ENCODE results near the gene RNF186. TPM values are rescaled to one million over a fixed set of nuclear protein-coding genes. Genes with fewer than 3 reads are reported as not detected.
A peak's percentile ranks its signal among the peaks of the same experiment; 100 is the strongest.
"Not testable (repeated sequence)": the region's sequence is repeated elsewhere in the genome, so short reads cannot be mapped to it uniquely, and the experiment has no call there.

Gene RNF186
- polyA plus RNA-seq, 5 donors = 0.09 to 0.19 (median 0.14) TPM; not detected in 2

DNA sequence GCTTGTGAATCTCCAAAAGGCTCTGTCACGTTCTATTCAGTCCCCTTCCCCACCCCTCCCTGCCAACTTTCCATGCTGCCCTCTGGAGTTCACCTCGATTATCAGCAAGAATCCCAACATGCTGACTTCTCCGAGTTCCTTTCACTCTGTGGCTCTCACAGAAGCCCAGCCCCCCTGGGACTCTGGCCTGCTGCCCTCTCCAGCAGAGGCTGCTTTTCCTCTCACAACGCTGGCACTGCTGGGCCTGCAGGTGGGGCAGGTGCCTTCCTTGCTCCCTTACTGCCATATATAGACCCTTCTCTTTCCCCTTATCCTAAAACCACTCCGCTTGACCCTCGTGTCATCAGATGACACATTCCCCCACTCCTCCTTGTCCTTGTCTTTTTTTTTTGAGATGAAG lies 10.2 kb upstream of the RNF186 start:
- no peak for DNase-seq

DNA sequence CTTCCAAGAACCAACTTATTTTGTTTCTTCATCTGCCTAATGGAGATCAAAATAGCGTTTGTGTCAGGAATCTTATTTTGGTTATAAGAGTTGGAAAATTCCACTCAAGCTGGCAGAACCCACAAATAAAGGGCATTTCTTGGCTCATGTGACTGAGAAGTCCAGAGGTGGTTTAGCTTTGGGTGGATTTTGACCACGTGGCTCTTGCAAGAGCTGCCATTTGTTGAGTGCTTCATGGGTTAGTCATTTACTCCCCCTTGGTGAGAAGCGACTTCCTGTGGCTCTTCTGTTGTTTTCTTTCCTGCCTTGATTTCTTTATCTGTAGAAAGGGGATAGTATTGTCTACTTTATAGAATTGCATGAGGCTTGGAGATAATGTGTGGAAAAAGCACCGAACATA lies 9.5 kb upstream of the RNF186 start:
- no peak for DNase-seq

DNA sequence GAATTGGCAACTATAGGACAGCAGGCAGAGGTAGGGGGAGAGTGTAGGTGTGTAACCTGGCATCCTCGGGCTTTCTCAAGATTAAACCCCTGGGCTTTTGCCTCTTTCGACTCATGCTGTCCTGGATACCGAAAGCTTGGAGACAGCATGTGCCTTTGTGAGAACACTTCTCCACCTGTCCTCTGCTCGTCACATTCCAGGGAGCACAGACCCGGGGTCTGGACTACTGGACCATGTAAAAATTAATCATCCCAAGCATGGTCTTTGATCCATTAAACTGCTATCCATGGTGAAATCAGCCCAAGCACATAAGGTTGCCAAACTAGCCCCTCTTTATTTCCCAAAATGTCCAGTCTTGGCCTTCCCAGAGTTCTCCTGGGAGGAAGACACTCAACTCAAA lies 9.0 kb upstream of the RNF186 start:
- DNase-seq = no peak

DNA sequence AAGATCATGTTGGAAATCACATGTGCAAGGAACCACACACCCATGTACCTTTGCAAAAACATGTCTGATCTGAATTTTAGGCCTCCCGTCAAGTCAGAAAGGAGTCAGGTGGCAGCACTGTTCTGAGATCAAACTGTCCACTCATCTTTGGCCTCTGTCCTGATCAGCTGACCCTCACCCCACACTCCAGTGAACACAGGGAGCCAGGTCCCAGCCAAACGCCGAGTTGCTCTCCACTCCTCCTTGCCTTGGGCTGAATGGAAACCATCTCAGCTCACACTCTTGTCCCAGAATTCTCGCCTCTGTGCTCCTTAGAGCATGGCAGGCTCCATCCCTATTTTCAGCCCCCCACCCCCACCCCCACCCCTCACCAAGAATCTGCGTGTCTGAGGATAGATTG lies 4.6 kb upstream of the RNF186 start:
- no peak for DNase-seq

DNA sequence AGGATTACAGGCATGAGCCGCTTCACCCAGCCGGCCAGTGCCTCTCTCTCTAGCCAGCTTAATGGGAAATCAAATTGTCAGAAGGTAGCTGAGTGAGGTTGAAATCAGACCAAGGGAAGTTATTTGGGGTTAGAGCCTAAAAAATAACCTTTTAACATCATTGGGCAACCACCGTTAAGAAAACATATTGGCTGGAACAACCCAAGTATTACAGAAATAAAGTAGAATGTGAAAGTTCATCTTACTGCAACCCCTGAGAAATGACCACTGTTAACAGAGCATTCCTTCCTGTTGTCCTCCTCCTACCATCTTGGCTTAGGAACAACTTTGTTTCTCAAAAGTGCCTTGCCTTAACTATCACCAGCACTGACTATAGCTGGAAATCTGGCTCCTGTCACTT lies 3.2 kb upstream of the RNF186 start:
- no peak for DNase-seq

DNA sequence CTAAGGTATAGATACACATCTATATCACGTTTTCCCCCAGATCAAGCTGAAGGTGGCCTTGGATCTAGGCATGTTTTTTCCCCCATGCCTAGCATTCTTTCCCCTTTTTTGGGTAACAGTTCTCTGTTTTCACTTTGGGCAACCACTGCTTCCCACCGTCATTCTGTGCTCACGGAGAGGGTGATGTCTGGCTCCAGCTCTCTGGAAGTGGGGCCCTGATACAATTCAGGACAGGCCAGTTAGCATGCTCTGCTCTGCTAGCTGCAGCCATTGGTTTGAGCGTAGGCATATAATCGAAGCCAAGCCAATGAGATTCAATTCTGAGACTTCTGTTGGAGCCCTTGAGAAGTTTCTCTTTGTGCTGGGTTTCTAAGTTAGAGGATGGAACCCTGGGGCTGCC lies 2.1 kb upstream of the RNF186 start:
- no peak for DNase-seq

DNA sequence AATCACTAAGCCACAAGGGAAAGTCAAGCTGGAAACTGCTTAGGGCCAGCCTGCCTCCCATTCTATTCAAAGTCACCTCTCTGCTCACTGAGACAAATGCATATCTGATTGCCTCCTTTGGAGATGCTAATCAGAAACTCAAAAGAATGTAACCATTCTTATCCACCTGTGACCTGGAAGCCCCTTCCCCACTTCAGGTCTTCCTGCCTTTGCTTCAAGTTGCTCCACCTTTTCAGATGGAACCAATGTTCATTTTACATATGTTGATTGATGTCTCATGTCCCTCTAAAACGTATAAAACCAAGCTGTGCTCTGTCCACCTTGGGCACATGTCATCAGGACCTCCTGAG lies 1.6 kb upstream of the RNF186 start:
- not testable (repeated sequence) for DNase-seq

DNA sequence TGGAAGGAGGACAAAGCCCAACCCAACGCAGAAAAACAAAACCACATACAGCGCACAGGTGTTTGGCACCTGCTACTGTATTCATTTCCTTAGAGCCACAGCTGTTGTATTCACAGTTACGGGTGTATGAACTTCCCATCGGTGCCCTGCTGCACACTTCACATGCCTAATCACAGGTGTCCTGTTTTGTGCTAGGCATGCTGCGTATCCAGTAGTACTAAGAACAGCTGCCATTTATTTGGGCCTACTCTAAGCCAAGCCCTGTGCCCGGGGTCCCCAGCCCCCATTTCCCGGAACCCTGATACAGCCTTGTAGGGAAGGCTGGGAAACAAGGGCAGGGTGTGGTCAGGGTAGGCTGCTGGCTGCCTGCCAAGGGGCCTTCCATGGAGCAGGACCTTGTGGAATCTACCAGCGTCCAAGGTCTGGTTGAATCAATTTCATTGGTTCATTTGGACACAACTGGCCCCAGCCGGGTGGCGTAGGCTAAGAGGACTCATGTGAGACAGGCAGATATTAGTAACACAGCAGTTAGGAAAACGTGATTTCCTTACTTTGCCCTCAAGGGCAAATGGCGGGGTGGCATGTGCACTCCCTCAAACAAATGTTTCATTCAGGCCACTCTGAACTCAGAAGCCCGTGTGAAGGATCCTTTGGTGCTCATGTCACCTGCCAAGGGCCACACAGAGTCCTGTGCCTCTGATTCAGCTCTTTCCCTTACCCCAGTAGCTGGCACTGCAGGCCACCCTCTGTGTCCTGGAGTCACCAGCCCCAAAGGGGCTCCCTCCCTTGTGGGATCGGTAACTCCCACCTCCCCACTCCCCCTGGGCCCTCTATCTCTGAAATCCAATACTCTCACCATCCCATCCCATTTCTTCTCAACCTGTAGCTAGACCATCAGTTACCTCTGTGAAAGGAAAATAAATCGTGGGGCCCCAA lies 986 bp upstream of the RNF186 start:
- DNase-seq = no peak

DNA sequence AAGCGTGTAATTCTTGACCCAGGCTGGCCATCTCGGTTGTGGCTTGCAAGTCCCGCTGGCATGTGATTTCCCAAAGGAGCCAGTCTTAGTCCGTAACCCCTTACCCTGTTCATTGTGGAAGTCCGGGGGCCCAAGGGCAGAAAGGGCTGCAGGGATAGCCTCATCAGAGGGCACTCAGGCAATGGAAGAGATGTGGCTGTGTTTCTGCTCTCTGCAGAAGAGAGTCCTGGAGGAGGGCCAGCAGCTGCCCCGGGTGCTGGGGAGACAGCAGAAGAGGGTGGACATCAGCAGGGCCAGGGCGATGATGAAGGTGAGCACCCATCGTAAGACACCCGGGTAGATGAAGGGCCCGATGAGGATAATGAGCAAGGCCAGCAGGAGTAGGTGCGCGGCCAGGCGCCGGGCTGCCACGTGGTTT lies 830 bp downstream of the RNF186 start:
- no peak for DNase-seq

DNA sequence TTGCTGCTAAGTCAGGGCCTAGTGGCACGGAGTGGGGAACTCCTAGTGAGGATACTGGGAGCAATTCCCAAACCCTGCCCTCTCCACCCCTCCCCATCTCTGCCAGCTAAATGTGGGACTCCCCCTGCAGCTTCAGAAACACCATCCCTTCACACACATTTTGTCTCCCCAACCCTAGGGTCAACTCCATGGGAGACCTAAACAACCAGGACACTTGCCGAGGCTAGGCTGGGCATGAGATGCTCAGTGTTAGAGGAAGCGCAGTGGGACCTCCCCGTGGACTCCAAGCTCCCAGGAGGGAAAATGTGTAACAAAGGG lies 1.5 kb downstream of the RNF186 start:
- DNase-seq = no peak

DNA sequence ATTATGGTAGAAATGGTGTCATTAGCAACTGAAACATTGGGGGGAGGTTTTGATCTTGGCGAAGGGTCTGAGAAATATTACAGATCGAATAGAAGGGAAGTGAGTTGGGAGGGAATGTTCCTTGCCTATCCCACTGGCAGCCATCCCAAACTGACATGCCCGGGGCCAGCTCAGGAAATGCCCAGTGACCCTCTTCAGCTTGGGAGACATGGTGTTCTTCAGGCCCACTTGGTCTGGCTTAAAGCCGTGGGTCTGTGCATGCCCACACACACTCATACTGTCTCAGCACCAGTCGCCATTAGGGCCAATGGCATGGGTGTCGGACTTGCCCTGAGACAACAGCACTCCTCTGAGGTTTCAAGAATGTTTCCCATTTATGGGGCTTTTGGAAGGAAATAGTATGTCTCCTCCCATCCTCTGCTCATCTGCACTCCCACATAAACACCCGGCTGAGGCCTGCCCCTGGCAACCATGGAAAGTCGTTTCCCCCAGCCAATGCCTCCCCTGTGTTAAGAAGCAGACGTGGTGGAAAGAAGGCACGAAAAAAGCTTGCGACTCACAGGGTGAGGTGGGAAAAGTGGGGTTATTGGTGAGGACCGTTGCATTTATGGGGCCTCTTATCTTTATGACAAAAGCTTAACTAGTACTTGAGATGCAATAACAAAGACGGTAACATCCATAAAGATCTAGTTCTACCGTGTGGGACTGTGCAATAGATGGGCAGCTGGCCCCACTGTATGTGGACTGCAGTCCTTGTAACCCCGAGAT lies 2.0 kb downstream of the RNF186 start:
- DNase-seq = no peak

DNA sequence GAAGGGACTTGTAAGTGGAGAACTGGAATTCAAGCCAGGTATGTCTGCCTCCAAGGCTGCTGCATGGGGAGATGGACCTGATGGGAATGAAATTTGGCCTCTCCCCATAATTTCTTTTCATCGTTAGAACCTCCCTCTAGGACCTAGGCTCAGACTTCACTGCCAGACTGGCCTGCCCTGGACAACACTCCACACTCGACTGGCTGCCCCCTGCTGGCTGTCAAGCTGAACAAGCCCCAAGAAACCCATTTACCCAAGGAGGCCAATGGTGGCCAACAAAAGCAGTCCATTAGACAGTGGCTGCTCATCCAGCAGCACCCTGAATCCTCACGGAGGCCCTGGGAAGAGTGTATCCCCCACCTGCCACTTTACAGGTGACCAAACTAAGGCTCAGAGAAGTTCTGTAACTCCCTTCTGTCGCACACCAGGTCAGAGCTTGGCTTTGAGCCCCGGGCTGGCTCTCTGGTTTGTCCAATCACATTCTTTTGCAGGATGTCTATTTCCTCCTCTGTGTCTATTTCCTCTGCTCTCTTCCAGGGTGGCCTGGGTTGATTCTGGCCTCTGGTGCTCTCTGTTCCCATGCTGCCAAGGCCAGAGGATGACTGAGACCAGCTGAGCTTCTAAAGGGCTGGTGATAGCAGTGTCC lies 3.8 kb downstream of the RNF186 start:
- DNase-seq = no peak

DNA sequence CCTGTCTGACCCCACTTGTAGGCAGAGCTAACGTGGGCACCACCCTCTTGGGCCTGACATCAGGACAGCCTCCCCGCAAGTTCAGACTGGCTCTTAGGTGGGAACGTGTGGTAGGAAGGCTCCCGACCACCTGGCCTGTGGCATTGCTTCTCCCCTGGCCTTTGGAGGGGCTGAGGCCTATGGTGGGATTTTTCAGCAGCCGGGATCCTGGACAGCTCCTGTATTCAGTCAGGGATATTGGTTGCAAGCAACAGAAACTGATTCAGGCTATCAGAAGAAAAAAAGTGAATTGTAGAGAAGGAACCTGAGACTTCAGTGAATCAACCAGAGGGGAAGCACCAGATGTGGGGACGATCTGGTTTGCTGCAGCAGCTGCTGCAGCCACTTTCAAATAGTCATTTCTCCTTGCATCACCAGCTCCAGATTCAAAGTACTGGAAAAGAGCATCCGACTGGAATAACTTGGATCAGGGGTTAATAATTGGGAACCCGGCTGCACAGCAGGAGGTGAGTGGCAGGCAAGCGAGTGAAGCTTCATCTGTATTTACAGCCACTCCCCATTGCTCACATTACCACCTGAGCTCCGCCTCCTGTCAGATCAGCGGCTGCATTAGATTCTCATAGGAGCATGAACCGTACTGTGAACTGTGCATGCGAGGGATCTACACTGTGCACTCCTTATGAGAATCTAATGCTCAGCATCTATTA lies 5.9 kb downstream of the RNF186 start:
- no peak for DNase-seq

DNA sequence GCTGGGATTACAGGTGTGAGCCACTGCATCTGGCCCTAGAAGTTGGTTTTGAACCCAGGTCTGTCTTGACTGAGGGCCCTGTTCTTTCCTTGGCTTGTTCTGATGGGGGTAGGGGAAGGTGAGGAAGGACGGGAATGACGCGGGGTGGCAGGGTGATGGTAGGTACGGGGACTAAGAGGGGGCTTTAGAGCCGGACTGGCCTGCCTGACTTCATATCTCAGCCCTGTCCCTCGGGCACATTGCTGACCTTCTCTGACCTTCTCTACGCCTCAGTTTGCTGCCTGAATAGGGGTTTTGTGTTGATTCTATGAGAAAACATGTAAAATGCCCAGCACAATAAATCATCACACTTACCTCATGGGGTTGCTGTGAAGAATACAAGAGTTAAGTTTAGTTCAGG lies 6.7 kb downstream of the RNF186 start:
- no peak for DNase-seq

DNA sequence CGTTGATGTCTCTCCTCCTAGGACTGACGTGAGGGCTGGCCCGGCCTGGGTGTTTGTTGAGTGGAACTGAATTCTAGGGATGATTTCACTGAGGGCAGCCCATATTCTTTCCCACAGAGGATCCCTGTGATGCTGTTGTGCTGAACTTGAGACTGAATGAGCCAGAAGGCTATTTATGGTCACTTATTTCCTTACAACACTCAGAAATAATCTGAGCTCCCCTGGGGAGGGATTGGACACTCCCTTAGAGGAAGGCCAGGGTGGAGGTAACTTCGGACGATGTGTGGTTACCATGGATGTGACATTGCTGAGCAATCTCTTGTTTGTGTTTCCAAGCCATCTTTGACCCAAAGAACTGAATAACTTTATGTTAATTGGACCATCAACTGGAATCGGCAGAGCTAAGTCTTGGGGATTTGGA lies 10.2 kb downstream of the RNF186 start:
- no peak for DNase-seq

DNA sequence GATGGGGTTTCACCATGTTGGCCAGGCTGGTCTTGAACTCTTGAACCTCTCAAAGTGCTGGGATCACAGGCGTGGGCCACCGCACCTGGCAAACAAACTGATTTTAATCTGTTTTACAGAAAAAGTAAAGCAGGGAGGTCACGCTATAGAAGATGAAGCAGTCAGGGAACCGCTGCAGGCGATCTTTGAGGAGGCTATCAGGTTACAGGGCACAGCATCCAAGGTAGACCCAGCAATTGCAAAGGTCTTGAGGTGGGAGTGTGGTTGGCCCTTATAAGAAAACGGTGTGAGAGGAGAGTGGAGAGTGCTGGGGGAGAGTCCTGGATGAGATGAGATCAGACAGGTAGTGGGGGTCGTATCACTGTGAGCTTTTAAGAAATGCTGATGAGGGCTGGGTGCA lies 12.8 kb downstream of the RNF186 start:
- DNase-seq = no peak

DNA sequence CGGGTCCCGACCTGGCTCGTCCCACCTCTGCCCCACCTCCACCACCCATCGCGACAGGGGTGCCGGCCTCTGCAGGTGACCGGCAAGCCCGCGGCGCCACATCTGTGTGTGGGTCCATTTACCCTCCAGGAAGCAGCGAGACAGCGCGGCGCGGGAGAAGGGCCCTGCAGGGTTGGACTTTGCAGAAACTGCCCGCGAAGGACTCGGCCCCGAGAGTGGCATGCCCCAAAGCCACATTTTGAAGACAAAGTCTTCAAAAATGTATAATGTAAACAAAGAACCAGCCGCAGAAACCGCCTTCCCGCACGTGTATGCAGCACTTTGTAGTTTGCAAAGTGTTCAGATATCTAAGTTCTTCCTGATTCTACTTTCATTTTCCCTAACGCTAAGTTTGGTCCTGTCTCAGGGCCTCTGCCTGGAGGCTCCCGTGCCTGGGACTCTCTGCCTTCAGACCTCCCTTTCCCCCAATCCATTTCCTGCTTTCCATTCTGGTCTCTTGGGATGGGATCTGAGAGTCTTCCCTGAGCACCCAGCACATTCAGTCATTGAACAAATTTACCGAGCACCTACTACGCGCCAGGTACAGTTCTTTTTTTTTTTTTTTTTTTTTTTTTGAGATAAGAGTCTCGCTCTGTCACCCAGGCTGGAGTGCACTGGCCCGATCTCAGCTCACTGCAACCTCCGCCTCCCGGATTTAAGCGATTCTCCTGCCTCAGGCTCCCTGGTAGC lies 14.8 kb downstream of the RNF186 start:
- peak; percentile 46 to 53 for DNase-seq

DNA sequence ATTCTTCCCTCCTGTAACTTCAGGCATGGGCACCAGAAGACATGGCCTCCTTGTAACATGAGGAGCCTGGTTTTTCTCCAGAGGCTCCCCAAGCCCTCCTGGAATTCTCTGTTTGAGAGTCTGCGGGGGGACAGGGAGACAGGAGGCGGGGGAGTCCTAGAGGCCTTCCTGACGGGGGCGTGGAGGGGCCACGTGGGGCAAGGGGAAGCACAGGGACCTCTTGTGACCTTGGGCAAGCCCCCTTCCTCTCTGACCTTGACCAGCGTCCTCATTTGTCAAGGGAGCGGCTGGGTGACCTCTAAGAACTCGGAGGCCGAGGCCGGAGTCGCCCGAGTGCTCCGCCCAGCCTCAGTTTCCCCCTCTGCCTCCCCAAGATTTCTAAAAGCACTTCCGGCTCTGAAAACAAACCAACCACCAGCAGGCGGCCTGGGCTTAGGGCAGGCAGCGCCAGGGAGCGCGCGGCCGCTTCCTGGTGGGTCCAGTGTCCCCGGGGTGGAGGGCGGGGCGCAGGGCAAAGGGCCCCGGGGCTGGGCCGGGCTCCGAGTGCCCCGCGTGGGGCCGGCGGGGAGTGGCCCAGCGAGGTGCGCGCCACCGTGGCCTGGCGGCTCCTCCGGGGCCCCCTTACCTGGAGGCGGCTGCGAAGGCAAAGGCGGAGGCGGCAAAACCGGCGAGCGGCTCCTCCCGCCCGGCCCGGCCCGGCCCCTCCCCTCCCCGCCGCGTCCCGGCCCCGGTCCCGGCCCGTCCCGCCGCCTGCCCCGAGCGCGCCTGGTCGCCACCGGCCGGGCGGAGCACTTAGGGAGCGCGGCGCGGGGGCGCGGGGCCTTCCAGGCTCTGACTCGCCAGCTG lies 15.6 kb downstream of the RNF186 start, which contains the start of gene TMCO4:
TMCO4 (minus strand) TSS at position 687 of the 846 bp plus-strand sequence. CDS start 19,158 bp downstream, outside the sequence.
- DNase-seq = no peak

DNA sequence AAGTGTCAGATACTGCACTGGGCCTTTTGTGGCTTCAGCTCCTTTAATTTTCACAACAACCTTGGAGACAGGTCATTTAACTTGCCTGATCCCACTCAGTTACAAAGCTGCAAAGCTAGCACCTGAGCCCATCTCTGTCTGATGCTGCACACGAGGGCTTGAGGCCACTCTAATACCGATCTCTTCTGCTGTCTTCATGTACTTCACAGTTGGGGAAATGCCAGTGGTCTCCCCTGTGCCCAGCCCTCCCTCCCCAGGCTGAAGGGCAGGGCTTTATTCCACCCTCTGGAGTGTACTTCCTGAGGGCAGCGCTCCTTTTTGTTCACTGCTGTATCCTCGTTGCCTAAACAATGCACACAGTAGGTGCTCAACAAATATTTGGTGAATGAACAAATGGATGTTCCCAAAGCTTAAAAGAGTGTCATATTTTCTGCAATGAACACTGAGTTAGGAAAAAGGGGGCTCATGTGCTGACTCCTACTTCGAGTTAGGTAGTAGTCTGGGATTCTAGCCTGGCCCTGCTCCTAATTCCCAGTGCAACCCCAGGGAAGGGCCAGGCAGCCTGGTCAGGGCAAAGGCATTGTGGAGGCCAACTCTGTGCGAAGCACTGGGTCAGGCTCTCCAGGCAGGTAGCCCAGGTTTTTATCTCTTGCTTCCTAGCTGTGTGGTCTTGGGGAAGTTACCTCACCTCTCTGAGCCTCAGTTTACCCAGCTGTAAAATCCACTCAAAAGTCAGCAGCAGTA lies 16.4 kb downstream of the RNF186 start:
- DNase-seq = no peak

DNA sequence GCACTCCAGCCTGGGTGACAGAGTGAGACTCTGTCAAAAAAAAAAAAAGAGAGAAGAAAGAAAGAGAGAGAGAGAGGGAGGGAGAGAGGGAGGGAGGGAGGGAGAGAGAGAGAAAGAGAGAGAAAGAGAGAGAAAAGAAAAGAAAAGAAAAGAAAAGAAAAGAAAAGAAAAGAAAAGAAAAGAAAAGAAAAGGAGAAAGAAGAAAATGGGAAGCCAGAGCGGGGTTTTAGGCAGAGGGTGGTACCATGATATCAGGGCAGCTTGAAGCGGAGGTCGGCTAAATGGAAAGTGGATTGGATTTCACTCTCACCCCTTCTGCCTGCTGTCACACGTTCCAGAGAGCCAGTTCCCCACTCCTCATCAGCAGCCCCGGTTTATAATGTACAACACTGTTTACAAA lies 17.3 kb downstream of the RNF186 start:
- DNase-seq = no peak
